ENCODE results near the gene PIGL.

Gene PIGL

GRCh38 chr17:16319969-16320368, 103.0 kb downstream of the PIGL start:
- no peak overlapping the region for H3K4me3 ChIP-seq (ENCODE audit: low read depth in 1 of 2, low read length in 1 of 2)
- no peaks in the 10 kb centered on the region for H3K4me1 ChIP-seq (ENCODE audit: control insufficient read depth in 1 of 2, insufficient read depth in 1 of 2, low read depth in 1 of 2, low read length in 1 of 2)
- H3K9me3 ChIP-seq = no peaks in the 10 kb centered on the region
- no peaks in the 10 kb centered on the region for H3K27me3 ChIP-seq
- H3K36me3 ChIP-seq = no peaks in the 10 kb centered on the region
- TF ChIP-seq, protein P1, sequence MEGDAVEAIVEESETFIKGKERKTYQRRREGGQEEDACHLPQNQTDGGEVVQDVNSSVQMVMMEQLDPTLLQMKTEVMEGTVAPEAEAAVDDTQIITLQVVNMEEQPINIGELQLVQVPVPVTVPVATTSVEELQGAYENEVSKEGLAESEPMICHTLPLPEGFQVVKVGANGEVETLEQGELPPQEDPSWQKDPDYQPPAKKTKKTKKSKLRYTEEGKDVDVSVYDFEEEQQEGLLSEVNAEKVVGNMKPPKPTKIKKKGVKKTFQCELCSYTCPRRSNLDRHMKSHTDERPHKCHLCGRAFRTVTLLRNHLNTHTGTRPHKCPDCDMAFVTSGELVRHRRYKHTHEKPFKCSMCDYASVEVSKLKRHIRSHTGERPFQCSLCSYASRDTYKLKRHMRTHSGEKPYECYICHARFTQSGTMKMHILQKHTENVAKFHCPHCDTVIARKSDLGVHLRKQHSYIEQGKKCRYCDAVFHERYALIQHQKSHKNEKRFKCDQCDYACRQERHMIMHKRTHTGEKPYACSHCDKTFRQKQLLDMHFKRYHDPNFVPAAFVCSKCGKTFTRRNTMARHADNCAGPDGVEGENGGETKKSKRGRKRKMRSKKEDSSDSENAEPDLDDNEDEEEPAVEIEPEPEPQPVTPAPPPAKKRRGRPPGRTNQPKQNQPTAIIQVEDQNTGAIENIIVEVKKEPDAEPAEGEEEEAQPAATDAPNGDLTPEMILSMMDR (IDR thresholded peaks at IDR 0.05) = no peak
- H3K27ac ChIP-seq = no peak overlapping the region

DNA sequence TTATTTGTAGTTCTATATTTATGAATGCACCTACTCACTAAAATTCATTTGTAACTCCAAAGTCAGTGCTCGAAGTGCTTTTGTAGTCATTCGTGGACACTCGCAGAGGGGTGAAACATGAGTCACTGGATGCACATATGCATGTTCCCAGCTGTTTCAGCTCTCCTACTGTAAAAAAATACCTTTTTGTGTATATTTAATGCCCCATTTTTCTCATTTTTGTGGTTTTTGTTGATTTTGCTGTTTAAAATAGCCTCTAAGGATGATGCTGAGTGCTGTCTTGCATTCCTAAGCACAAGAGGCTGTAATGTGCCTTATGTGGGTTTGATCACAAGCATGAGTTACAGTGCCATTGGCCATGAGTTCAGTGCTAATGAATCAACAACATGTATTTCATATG, 105.6 kb downstream of the PIGL start:
- Histone ChIP-seq H3K4me1 (ENCODE audit: control insufficient read depth in 1 of 2, insufficient read depth in 1 of 2, low read depth in 1 of 2, low read length in 1 of 2) (no peaks in the 10 kb centered on the region), H3K4me3 (ENCODE audit: low read depth in 1 of 2, low read length in 1 of 2) (no peak overlapping the region), H3K36me3 (no peaks in the 10 kb centered on the region), H3K27ac (no peak overlapping the region), H3K9me3 (no peaks in the 10 kb centered on the region), H3K27me3 (no peaks in the 10 kb centered on the region)
- TF ChIP-seq, protein P1 (IDR thresholded peaks at IDR 0.05) = no peak

- Histone ChIP-seq H3K4me1 (ENCODE audit: control insufficient read depth in 1 of 2, insufficient read depth in 1 of 2, low read depth in 1 of 2, low read length in 1 of 2) (no peaks in the 10 kb centered on the region), H3K9me3 (no peaks in the 10 kb centered on the region), H3K27me3 (no peaks in the 10 kb centered on the region), H3K36me3 (no peaks in the 10 kb centered on the region), H3K27ac (no peak overlapping the region), H3K4me3 (ENCODE audit: low read depth in 1 of 2, low read length in 1 of 2) (no peak overlapping the region)
- TF ChIP-seq, protein P1 (IDR thresholded peaks at IDR 0.05) = no peak
Observed at GRCh38 chr17:16325964-16326363, 109.0 kb downstream of the PIGL start.

GRCh38 chr17:16327018-16327417, 110.0 kb downstream of the PIGL start:
- H3K4me3 ChIP-seq (ENCODE audit: low read depth in 1 of 2, low read length in 1 of 2) = no peak overlapping the region
- TF ChIP-seq, protein P1 (IDR thresholded peaks at IDR 0.05) = no peak
- H3K9me3 ChIP-seq = no peaks in the 10 kb centered on the region
- no peaks in the 10 kb centered on the region for H3K27me3 ChIP-seq
- H3K36me3 ChIP-seq = no peaks in the 10 kb centered on the region
- no peak overlapping the region for H3K27ac ChIP-seq
- no peaks in the 10 kb centered on the region for H3K4me1 ChIP-seq (ENCODE audit: control insufficient read depth in 1 of 2, insufficient read depth in 1 of 2, low read depth in 1 of 2, low read length in 1 of 2)

GRCh38 chr17:16328997-16329396, 112.0 kb downstream of the PIGL start:
- no peak overlapping the region for H3K4me3 ChIP-seq (ENCODE audit: low read depth in 1 of 2, low read length in 1 of 2)

More at GRCh38 chr17:16328997-16329396, 112.0 kb downstream of the PIGL start:
- Histone ChIP-seq H3K36me3 (no peaks in the 10 kb centered on the region), H3K9me3 (no peaks in the 10 kb centered on the region), H3K4me1 (ENCODE audit: control insufficient read depth in 1 of 2, insufficient read depth in 1 of 2, low read depth in 1 of 2, low read length in 1 of 2) (no peaks in the 10 kb centered on the region), H3K27ac (no peak overlapping the region), H3K27me3 (no peaks in the 10 kb centered on the region)
- TF ChIP-seq, protein P1 (IDR thresholded peaks at IDR 0.05) = no peak
